Measurements from ENCODE around the gene PRUNE2. TPM values are rescaled to one million over a fixed set of nuclear protein-coding genes. Genes with fewer than 3 reads are reported as not detected.

Gene PRUNE2
- total and polyA plus RNA-seq, 9 of the 15 experiments (the other 6 are each of a cell fraction or from before 2014, with no cell fraction given): 0.05 to 0.45 (median 0.18) TPM; not detected in 1

DNA sequence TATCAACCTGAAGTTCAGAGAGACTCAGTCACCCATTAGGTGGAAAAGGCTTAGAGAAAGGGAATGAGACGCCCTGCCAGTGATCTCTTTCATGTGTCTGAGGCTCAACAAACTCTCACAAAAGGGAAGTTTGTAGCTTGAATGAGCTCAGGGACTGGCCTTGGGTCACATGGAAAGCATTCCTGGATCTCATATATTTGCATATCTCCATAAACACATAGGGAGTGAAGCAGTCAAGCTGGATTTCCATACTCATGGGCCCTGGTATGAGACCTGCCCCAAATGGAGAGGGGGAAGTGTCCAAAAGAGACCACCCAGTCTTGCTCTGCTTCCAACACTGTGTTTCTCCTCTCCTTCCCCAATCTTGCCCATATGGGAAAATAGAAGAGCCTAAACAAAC lies 26.4 kb upstream of the PRUNE2 start (continued):
- no peak for TF ChIP-seq HMGN3 (IDR thresholded peaks at IDR 0.05; ENCODE audit: borderline replicate concordance, extremely low read depth, insufficient read length, low read depth, low read length)
- TF ChIP-seq ZBTB8A (IDR thresholded peaks at IDR 0.05; ENCODE audit: partially characterized antibody): no peak
- no peak for TF ChIP-seq RBM34 (IDR thresholded peaks at IDR 0.05; ENCODE audit: borderline replicate concordance, insufficient read depth, low read length)
- TF ChIP-seq, protein P1, sequence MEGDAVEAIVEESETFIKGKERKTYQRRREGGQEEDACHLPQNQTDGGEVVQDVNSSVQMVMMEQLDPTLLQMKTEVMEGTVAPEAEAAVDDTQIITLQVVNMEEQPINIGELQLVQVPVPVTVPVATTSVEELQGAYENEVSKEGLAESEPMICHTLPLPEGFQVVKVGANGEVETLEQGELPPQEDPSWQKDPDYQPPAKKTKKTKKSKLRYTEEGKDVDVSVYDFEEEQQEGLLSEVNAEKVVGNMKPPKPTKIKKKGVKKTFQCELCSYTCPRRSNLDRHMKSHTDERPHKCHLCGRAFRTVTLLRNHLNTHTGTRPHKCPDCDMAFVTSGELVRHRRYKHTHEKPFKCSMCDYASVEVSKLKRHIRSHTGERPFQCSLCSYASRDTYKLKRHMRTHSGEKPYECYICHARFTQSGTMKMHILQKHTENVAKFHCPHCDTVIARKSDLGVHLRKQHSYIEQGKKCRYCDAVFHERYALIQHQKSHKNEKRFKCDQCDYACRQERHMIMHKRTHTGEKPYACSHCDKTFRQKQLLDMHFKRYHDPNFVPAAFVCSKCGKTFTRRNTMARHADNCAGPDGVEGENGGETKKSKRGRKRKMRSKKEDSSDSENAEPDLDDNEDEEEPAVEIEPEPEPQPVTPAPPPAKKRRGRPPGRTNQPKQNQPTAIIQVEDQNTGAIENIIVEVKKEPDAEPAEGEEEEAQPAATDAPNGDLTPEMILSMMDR (IDR thresholded peaks at IDR 0.05 in 2 of 3, conservative IDR thresholded peaks at IDR 0.05 in 1 of 3; ENCODE audit: insufficient read depth in 2 of 3, low read depth in 1 of 3, low read length in 3 of 3): no peak
- TF ChIP-seq KDM2B (CRISPR knock-in tag; IDR thresholded peaks at IDR 0.05): no peak
- no peak for TF ChIP-seq SIX5 (IDR thresholded peaks at IDR 0.05; ENCODE audit: borderline replicate concordance in 1 of 2, insufficient read depth in 1 of 2, low read depth in 1 of 2, low read length in 2 of 2)
- no peak for TF ChIP-seq RBM22 (IDR thresholded peaks at IDR 0.05; ENCODE audit: low read depth, low read length, poor library complexity, severe bottlenecking)
- TF ChIP-seq, protein P2, sequence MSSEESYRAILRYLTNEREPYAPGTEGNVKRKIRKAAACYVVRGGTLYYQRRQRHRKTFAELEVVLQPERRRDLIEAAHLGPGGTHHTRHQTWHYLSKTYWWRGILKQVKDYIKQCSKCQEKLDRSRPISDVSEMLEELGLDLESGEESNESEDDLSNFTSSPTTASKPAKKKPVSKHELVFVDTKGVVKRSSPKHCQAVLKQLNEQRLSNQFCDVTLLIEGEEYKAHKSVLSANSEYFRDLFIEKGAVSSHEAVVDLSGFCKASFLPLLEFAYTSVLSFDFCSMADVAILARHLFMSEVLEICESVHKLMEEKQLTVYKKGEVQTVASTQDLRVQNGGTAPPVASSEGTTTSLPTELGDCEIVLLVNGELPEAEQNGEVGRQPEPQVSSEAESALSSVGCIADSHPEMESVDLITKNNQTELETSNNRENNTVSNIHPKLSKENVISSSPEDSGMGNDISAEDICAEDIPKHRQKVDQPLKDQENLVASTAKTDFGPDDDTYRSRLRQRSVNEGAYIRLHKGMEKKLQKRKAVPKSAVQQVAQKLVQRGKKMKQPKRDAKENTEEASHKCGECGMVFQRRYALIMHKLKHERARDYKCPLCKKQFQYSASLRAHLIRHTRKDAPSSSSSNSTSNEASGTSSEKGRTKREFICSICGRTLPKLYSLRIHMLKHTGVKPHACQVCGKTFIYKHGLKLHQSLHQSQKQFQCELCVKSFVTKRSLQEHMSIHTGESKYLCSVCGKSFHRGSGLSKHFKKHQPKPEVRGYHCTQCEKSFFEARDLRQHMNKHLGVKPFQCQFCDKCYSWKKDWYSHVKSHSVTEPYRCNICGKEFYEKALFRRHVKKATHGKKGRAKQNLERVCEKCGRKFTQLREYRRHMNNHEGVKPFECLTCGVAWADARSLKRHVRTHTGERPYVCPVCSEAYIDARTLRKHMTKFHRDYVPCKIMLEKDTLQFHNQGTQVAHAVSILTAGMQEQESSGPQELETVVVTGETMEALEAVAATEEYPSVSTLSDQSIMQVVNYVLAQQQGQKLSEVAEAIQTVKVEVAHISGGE (CRISPR knock-in tag; IDR thresholded peaks at IDR 0.05): no peak
- TF ChIP-seq PPARD (CRISPR knock-in tag; IDR thresholded peaks at IDR 0.05): no peak

All from K562 (cell line).